H9 (cell line): ENCODE results near the gene MCF2L. TPM values are rescaled to one million over a fixed set of nuclear protein-coding genes. Genes with fewer than 3 reads are reported as not detected.

ENCODE experiments used
- DNase-seq: peaks from one replicate; pipeline ENCODE4 v3.0.0-alpha.2; 2017
- H2AFZ ChIP-seq: one replicate; pipeline ENCODE4 v1.6.1; 2013; ENCODE audit warnings: mild to moderate bottlenecking, low read length, control low read depth, moderate library complexity
- H2AK5ac ChIP-seq: 2 replicates; pipeline ENCODE4 v1.6.1; 2013; ENCODE audit warnings: low read length, control low read depth, mixed read lengths; ENCODE audit not compliant: insufficient read length
- H2BK120ac ChIP-seq: one replicate; pipeline ENCODE4 v1.6.1; 2013; ENCODE audit warnings: low read depth, mild to moderate bottlenecking, low read length, control low read depth, inconsistent platforms; ENCODE audit not compliant: poor library complexity, severe bottlenecking
- H2BK12ac ChIP-seq: 2 replicates; pipeline ENCODE4 v1.6.1; 2013; ENCODE audit warnings: low read length, control low read depth, mixed read lengths, low read depth; ENCODE audit not compliant: insufficient read length
- H2BK15ac ChIP-seq: 2 replicates; pipeline ENCODE4 v1.6.1; 2013; ENCODE audit warnings: low read depth, low read length, control low read depth
- H2BK20ac ChIP-seq: one replicate; pipeline ENCODE4 v1.6.1; 2013; ENCODE audit warnings: low read depth, mild to moderate bottlenecking, low read length, control low read depth, inconsistent platforms; ENCODE audit not compliant: poor library complexity, severe bottlenecking
- H2BK5ac ChIP-seq: 2 replicates; pipeline ENCODE4 v1.6.1; 2013; ENCODE audit warnings: low read length, control low read depth, mixed read lengths; ENCODE audit not compliant: insufficient read length
- H3K14ac ChIP-seq: 2 replicates; pipeline ENCODE4 v1.6.1; 2013; ENCODE audit warnings: low read length, control low read depth; ENCODE audit not compliant: insufficient read depth
- H3K18ac ChIP-seq: 2 replicates; pipeline ENCODE4 v1.6.1; 2013; ENCODE audit warnings: low read depth, mild to moderate bottlenecking, mixed read lengths, low read length, control low read depth; ENCODE audit not compliant: insufficient read length
- H3K23ac ChIP-seq: 2 replicates; pipeline ENCODE4 v1.6.1; 2013; ENCODE audit warnings: low read length, control low read depth, mixed read lengths, low read depth; ENCODE audit not compliant: insufficient read length
- H3K23me2 ChIP-seq: 2 replicates; pipeline ENCODE4 v1.6.1; 2013; ENCODE audit warnings: low read depth, mild to moderate bottlenecking, mixed read lengths, low read length, control low read depth; ENCODE audit not compliant: insufficient read length, poor library complexity, severe bottlenecking
- H3K27ac ChIP-seq: 2 replicates; pipeline ENCODE4 v1.5.1; 2013; ENCODE audit warnings: low read length, control low read depth, mixed read lengths, low read depth; ENCODE audit not compliant: insufficient read length
- H3K27me3 ChIP-seq: 2 replicates; pipeline ENCODE4 v1.6.1; 2013; ENCODE audit warnings: low read length, control low read depth, inconsistent platforms; ENCODE audit not compliant: insufficient read depth
- H3K4ac ChIP-seq: 2 replicates; pipeline ENCODE4 v1.6.1; 2013; ENCODE audit warnings: low read depth, mild to moderate bottlenecking, control low read depth, inconsistent platforms, low read length, moderate library complexity
- H3K4me1 ChIP-seq: 2 replicates; pipeline ENCODE4 v1.6.1; 2013; ENCODE audit warnings: low read length, control low read depth, inconsistent platforms; ENCODE audit not compliant: insufficient read depth
- H3K4me2 ChIP-seq: 2 replicates; pipeline ENCODE4 v1.6.1; 2013; ENCODE audit warnings: low read length, control low read depth, mixed read lengths; ENCODE audit not compliant: insufficient read length, insufficient read depth
- H3K56ac ChIP-seq: 2 replicates; pipeline ENCODE4 v1.6.1; 2013; ENCODE audit warnings: low read depth, mild to moderate bottlenecking, mixed read lengths, low read length, control low read depth; ENCODE audit not compliant: insufficient read length
- H3K79me1 ChIP-seq: 2 replicates; pipeline ENCODE4 v1.6.1; 2013; ENCODE audit warnings: low read depth, mild to moderate bottlenecking, moderate library complexity, low read length, control low read depth, inconsistent platforms; ENCODE audit not compliant: insufficient read depth, poor library complexity, severe bottlenecking
- H3K79me2 ChIP-seq: 2 replicates; pipeline ENCODE4 v1.6.1; 2013; ENCODE audit warnings: low read length, control low read depth, inconsistent platforms; ENCODE audit not compliant: insufficient read depth
- H3K9ac ChIP-seq: 2 replicates; pipeline ENCODE4 v1.6.1; 2013; ENCODE audit warnings: low read length, control low read depth, mixed read lengths; ENCODE audit not compliant: insufficient read length; ENCODE audit errors: extremely low read depth
- H3K9me3 ChIP-seq: one replicate; pipeline ENCODE4 v1.6.1; 2013; ENCODE audit warnings: low read depth, low read length, inconsistent platforms; ENCODE audit not compliant: control insufficient read depth
- H3T11ph ChIP-seq: one replicate; pipeline ENCODE4 v1.6.1; 2013; ENCODE audit warnings: mild to moderate bottlenecking, low read length, control low read depth, inconsistent platforms
- H4K20me1 ChIP-seq: one replicate; pipeline ENCODE4 v1.6.1; 2013; ENCODE audit not compliant: control insufficient read depth, insufficient read length, insufficient read depth
- H4K5ac ChIP-seq: 2 replicates; pipeline ENCODE4 v1.6.1; 2013; ENCODE audit warnings: low read depth, mild to moderate bottlenecking, mixed read lengths, low read length, control low read depth; ENCODE audit not compliant: insufficient read length
- H4K8ac ChIP-seq: replicated peaks from 2 replicates; pipeline ENCODE4 v1.6.1; 2013; ENCODE audit warnings: low read length, control low read depth, mixed read lengths, low read depth; ENCODE audit not compliant: insufficient read length
- H4K91ac ChIP-seq: 2 replicates; pipeline ENCODE4 v1.6.1; 2013; ENCODE audit warnings: low read depth, mild to moderate bottlenecking, moderate library complexity, mixed read lengths, low read length, control low read depth; ENCODE audit not compliant: insufficient read length
- H3K27ac Mint-ChIP-seq, 3 experiments: 2 replicates in 2 of 3; 3 replicates in 1 of 3; pipeline ENCODE4 v1.8.0; 2020 to 2021; ENCODE audit warnings: mixed read lengths in 3 of 3, mild to moderate bottlenecking in 1 of 3, moderate library complexity in 1 of 3
- H3K27me3 Mint-ChIP-seq: 2 replicates; pipeline ENCODE4 v1.8.0; 2021; ENCODE audit warnings: low read depth, mild to moderate bottlenecking, moderate library complexity, mixed read lengths
- H3K36me3 Mint-ChIP-seq, 3 experiments: 2 replicates in 2 of 3; 3 replicates in 1 of 3; pipeline ENCODE4 v1.8.0; 2020 to 2021; ENCODE audit warnings: low read depth in 3 of 3, mixed read lengths in 3 of 3; ENCODE audit not compliant: insufficient read depth in 1 of 3
- H3K4me1 Mint-ChIP-seq, 2 experiments: 2 replicates each; pipeline ENCODE4 v1.8.0; 2020; ENCODE audit warnings: mixed read lengths in 2 of 2
- H3K4me3 Mint-ChIP-seq, 2 experiments: 2 replicates in 1 of 2; 3 replicates in 1 of 2; pipeline ENCODE4 v1.8.0; 2020 to 2021; ENCODE audit warnings: mild to moderate bottlenecking in 2 of 2, mixed read lengths in 2 of 2, moderate library complexity in 1 of 2
- H3K9me3 Mint-ChIP-seq, 2 experiments: 2 replicates in 1 of 2; 3 replicates in 1 of 2; pipeline ENCODE4 v1.8.0; 2020; ENCODE audit warnings: mild to moderate bottlenecking in 2 of 2, mixed read lengths in 2 of 2, moderate library complexity in 1 of 2
- CTCF ChIP-seq: fragments of 200-600 bp; sonication (generic); conservative IDR thresholded peaks from 3 replicates; pipeline ENCODE4 v1.8.0; 2021; ENCODE audit warnings: antibody characterized with exemption, mild to moderate bottlenecking
- WGBS: extraction: QIAGEN DNeasy Blood & Tissue Kit; methylation state at CpG from one replicate; pipeline ENCODE4 v1.1.7; 2013; ENCODE audit warnings: missing lambda C conversion rate, low lambda C conversion rate, mixed read lengths; ENCODE audit not compliant: insufficient read length; ENCODE audit errors: extremely low coverage; 5-methylcytosine and 5-hydroxymethylcytosine counted together
- long read RNA-seq: library from polyadenylated mRNA; unstranded; transcript quantifications from one replicate; pipeline ENCODE4 v2.0.0, GENCODE V29; 2020
- total RNA-seq: library from RNA; stranded (reverse); gene quantifications from 2 replicates; pipeline ENCODE4 v1.2.1, GENCODE V29; 2021

MCF2L gene
- 17.0 and 18.5 TPM in 2 replicates for total RNA-seq
- long read RNA-seq, partial matches to known transcripts, result 2 of 13 reads
- long read RNA-seq, other reads (novel, unspliced or antisense), result 11 of 13 reads

- H3K14ac ChIP-seq, result no peak within 1 kb of the TSS
- DNase-seq, result peak; percentile 57
- WGBS, result no CpG with 5 or more reads among the region's 69 CpGs
- H3K9me3 ChIP-seq, result no peaks in the 10 kb centered on the region
- no peak within 1 kb of the TSS for H2BK15ac ChIP-seq
- no peak within 1 kb of the TSS for H4K8ac ChIP-seq
- no peak within 1 kb of the TSS for H2BK12ac ChIP-seq
- no peak within 1 kb of the TSS for H2BK120ac ChIP-seq
- no peak within 1 kb of the TSS for H3T11ph ChIP-seq
- no peak within 1 kb of the TSS for H2BK5ac ChIP-seq
- peak; percentile 41; the same call in 2 of the 3 replicates for TF ChIP-seq CTCF
- H3K79me1 ChIP-seq, result no peaks in the 10 kb centered on the region
- Mint-ChIP-seq H3K9me3 (peaks cover 9 to 14% of the 10 kb centered on the region in 2 experiments; a peak in 4 of 5 replicates), H3K27ac (peak within 1 kb of the TSS in 1 of 3 experiments; percentile 49; a peak in 2 of 7 replicates), H3K4me1 (peaks cover 10 to 12% of the 10 kb centered on the region in 2 experiments), H3K36me3 (peaks cover 0 to 7% (median 3%) of the 10 kb centered on the region in 3 experiments; a peak in 4 of 7 replicates), H3K27me3 (peaks cover 33% of the 10 kb centered on the region), H3K4me3 (peak within 1 kb of the TSS; percentile 78 to 89)
- no peaks in the 10 kb centered on the region for H3K4me1 ChIP-seq
- H4K91ac ChIP-seq, result no peak within 1 kb of the TSS
- H3K18ac ChIP-seq, result no peak within 1 kb of the TSS
- H2AFZ ChIP-seq, result no peak within 1 kb of the TSS
- H4K5ac ChIP-seq, result no peak within 1 kb of the TSS
- H3K4ac ChIP-seq, result no peak within 1 kb of the TSS
- no peak within 1 kb of the TSS for H3K56ac ChIP-seq
- H4K20me1 ChIP-seq, result no peaks in the 10 kb centered on the region
- H3K23me2 ChIP-seq, result peaks cover 8% of the 10 kb centered on the region
- no peak within 1 kb of the TSS for H2BK20ac ChIP-seq
- H3K4me2 ChIP-seq, result peak within 1 kb of the TSS; percentile 88
- no peak within 1 kb of the TSS for H3K27ac ChIP-seq
- no peak within 1 kb of the TSS for H2AK5ac ChIP-seq
- no peaks in the 10 kb centered on the region for H3K79me2 ChIP-seq
- H3K9ac ChIP-seq, result no peak within 1 kb of the TSS
- H3K27me3 ChIP-seq, result no peaks in the 10 kb centered on the region; the same call in 1 of the 2 replicates
- H3K23ac ChIP-seq, result no peak within 1 kb of the TSS
Observed at GRCh38 chr13:112968910-112969691, at the start of gene MCF2L. Gene MCF2L (plus strand): TSS chr13:112969214. CDS start chr13:112969380, 166 bp downstream.
